ENCODE measurements around the gene CFAP221.

GRCh38 chr2:119692310-119692709, 148.1 kb downstream of the CFAP221 start:
- TF ChIP-seq CTCF (IDR thresholded peaks at IDR 0.05) (no peak), POLR2A (IDR thresholded peaks at IDR 0.05) (no peak)

All from uterus (tissue), 2 donors.